Caco-2 (cell line): ENCODE measurements around the gene IRGQ. TPM values are rescaled to one million over a fixed set of nuclear protein-coding genes. Genes with fewer than 3 reads are reported as not detected.
A peak's percentile ranks its signal among the peaks of the same experiment; 100 is the strongest.

Experiments used
- BruUV-seq: library from RNA; stranded (reverse); fragments of 400-500 nt; replicated peaks from 2 replicates; lab custom pipeline; 2021; lab: Mats Ljungman, UMichigan
- CTCF ChIA-PET: fragments of 300-600 bp; sonication (Branson Sonifier 250); formaldehyde crosslinking; loops from one replicate; lab custom pipeline; 2022; ENCODE audit warnings: antibody characterized with exemption; lab: Charles Lee
- POLR2A ChIA-PET: fragments of 300-600 bp; sonication (Branson Sonifier 250); formaldehyde crosslinking; loops from one replicate; lab custom pipeline; 2022; ENCODE audit warnings: antibody characterized with exemption; lab: Charles Lee
- DNase-seq, 2 experiments: peaks; one replicate each; pipeline versions ENCODE4 v3.0.0 to v3.0.0-alpha.2; 2020 to 2022
- H3K27me3 ChIP-seq: replicated peaks from 2 replicates; pipeline ENCODE4 v1.6.0; 2011; ENCODE audit warnings: low read length; ENCODE audit not compliant: control insufficient read depth, insufficient read depth
- H3K36me3 ChIP-seq: 2 replicates; pipeline ENCODE4 v1.5.1; 2011; ENCODE audit warnings: low read length; ENCODE audit not compliant: control insufficient read depth, insufficient read depth
- H3K4me1 ChIP-seq: fragments of 250-450 bp; sonication (Bioruptor Pico); 2 replicates; pipeline ENCODE4 v1.5.1; 2020; ENCODE audit warnings: mild to moderate bottlenecking
- H3K4me3 ChIP-seq: 2 replicates; pipeline ENCODE4 v1.5.1; 2011; ENCODE audit warnings: low read depth, mild to moderate bottlenecking, control low read depth, low read length
- H3K9me3 ChIP-seq: fragments of 250-450 bp; sonication (Bioruptor Pico); 2 replicates; pipeline ENCODE4 v1.5.1; 2020; ENCODE audit warnings: mild to moderate bottlenecking, moderate library complexity
- H3K27ac Mint-ChIP-seq: one replicate; pipeline ENCODE4 v1.8.0; 2022; ENCODE audit warnings: mixed read lengths; ENCODE audit not compliant: unreplicated experiment
- H3K27me3 Mint-ChIP-seq: one replicate; pipeline ENCODE4 v1.8.0; 2022; ENCODE audit warnings: mixed read lengths; ENCODE audit not compliant: insufficient read depth, unreplicated experiment
- H3K36me3 Mint-ChIP-seq: one replicate; pipeline ENCODE4 v1.8.0; 2022; ENCODE audit warnings: mild to moderate bottlenecking, mixed read lengths; ENCODE audit not compliant: insufficient read depth, unreplicated experiment
- H3K4me1 Mint-ChIP-seq: one replicate; pipeline ENCODE4 v1.8.0; 2022; ENCODE audit warnings: low read depth, mixed read lengths; ENCODE audit not compliant: unreplicated experiment
- H3K4me3 Mint-ChIP-seq: one replicate; pipeline ENCODE4 v1.8.0; 2022; ENCODE audit warnings: mild to moderate bottlenecking, moderate library complexity, mixed read lengths; ENCODE audit not compliant: unreplicated experiment
- H3K9me3 Mint-ChIP-seq: one replicate; pipeline ENCODE4 v1.8.0; 2022; ENCODE audit warnings: mixed read lengths; ENCODE audit not compliant: unreplicated experiment
- intact Hi-C: fragments of 100-400 bp; cut with micrococcal nuclease; formaldehyde crosslinking; loops from one replicate; pipeline ENCODE4 v1.10.0; 2022; ENCODE audit not compliant: unreplicated experiment
- total RNA-seq: library from RNA; stranded (reverse); gene quantifications from 2 replicates; pipeline ENCODE4 v1.2.3, GENCODE V29; 2022
- TF ChIP-seq, protein P1 (sequence below), 2 experiments: fragments of 200-600 bp in 1 of 2; IDR thresholded peaks; 1 replicate in 1 of 2; 2 replicates in 1 of 2; pipeline versions ENCODE4 v1.5.1 to v1.8.0; 2011 to 2022; ENCODE audit warnings: antibody characterized with exemption in 1 of 2, control low read depth in 1 of 2, inconsistent platforms in 1 of 2, low read depth in 1 of 2, low read length in 1 of 2, mild to moderate bottlenecking in 1 of 2, moderate library complexity in 1 of 2; ENCODE audit not compliant: insufficient read depth in 1 of 2, severe bottlenecking in 1 of 2, unreplicated experiment in 1 of 2

The IRGQ gene
- total RNA-seq, 1 experiment from 2014 or later, result 27.7 TPM

DNA sequence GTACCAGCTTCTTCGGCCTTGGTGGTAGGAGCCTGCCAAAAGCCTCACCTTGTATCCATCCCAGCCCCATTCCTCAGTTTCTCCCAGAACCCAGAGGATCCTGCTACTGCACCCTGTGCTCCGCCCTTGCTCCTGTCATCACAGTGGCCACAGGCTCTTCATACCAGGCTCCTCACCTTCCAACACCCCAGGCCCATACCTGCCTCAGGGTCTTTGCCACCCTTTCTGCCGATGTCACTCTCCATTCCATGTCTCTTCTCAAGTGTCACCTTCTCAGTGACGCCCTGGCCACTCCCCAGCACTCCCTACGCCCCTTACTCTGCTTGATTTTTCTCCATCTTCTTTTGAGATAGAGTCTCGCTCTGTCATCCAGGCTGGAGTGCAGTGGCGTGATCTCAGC, 13.9 kb upstream of the IRGQ start:
- Mint-ChIP-seq H3K9me3 (no peaks in the 10 kb centered on the region), H3K4me1 (peaks cover 10% of the 10 kb centered on the region), H3K27ac (no peak overlapping the region), H3K27me3 (no peaks in the 10 kb centered on the region), H3K36me3 (peaks cover 43% of the 10 kb centered on the region), H3K4me3 (no peak overlapping the region)
- no peaks in the 10 kb centered on the region for H3K9me3 ChIP-seq
- intact Hi-C loops, result no loop called here
- no peak for DNase-seq
- H3K27me3 ChIP-seq, result no peaks in the 10 kb centered on the region
- TF ChIP-seq, protein P1, sequence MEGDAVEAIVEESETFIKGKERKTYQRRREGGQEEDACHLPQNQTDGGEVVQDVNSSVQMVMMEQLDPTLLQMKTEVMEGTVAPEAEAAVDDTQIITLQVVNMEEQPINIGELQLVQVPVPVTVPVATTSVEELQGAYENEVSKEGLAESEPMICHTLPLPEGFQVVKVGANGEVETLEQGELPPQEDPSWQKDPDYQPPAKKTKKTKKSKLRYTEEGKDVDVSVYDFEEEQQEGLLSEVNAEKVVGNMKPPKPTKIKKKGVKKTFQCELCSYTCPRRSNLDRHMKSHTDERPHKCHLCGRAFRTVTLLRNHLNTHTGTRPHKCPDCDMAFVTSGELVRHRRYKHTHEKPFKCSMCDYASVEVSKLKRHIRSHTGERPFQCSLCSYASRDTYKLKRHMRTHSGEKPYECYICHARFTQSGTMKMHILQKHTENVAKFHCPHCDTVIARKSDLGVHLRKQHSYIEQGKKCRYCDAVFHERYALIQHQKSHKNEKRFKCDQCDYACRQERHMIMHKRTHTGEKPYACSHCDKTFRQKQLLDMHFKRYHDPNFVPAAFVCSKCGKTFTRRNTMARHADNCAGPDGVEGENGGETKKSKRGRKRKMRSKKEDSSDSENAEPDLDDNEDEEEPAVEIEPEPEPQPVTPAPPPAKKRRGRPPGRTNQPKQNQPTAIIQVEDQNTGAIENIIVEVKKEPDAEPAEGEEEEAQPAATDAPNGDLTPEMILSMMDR (IDR thresholded peaks at IDR 0.05; ENCODE audit: insufficient read depth in 1 of 2, low read depth in 1 of 2, low read length in 1 of 2, severe bottlenecking in 1 of 2, unreplicated experiment in 1 of 2), result no peak
- no peaks in the 10 kb centered on the region for H3K4me1 ChIP-seq
- no TSS peak for BruUV-seq
- POLR2A ChIA-PET, result no interaction called here
- CTCF ChIA-PET, result no interaction called here
- no peak overlapping the region for H3K4me3 ChIP-seq
- H3K36me3 ChIP-seq, result peaks cover 1% of the 10 kb centered on the region; the same call in 1 of the 2 replicates

DNA sequence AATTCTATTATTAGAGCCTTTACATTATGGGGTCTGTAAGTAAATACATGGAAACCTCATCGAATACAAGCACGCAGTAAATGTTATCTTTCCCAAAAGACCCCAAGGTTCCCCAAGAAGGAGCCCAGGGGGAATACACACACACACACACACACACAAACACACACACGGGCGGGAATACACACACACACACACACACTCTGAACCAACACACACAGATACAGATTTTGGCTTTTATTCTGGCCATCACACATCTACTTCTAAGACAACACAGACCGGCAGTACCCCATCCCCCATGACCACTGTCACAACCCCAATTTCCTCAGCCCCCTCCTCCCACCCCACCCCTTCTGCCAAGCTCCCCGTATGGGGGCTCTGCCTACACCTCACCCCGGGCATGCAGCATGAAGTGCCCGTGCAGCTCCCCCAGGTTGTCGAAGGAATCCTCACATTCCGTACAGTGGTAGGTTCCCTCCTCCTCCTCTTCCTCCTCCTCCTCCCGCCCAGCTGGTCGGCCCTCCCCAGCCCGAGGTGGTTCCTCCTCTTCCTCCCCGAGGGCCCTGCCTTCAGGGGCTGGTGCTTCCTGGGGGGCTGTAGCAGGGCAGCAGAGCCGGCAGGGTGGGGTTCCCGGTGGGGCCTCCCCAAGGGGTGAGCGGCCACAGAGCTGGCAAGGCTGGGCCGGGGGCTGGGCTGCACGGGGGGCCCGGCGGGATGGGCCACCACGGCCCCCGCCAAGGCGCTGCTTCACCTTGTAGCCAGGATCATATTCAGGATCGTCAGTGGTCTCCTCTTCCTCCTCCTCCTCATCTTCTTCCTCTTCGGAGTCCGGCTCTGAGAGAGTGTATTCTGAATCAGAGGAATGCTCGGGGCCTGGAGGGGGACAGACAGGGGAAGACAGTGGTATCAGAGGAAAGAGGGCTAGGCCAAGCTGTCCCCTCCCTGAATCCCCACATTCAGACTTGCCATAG, 11.6 kb upstream of the IRGQ start:
- H3K36me3 ChIP-seq, result no peaks in the 10 kb centered on the region
- H3K9me3 ChIP-seq, result no peaks in the 10 kb centered on the region
- intact Hi-C loops, result no loop called here
- H3K27me3 ChIP-seq, result no peaks in the 10 kb centered on the region
- peaks cover 10% of the 10 kb centered on the region for H3K4me1 Mint-ChIP-seq
- H3K27ac Mint-ChIP-seq, result no peak overlapping the region
- BruUV-seq, result TSS peak; percentile 69
- TF ChIP-seq, protein P1 (IDR thresholded peaks at IDR 0.05; ENCODE audit: insufficient read depth in 1 of 2, low read depth in 1 of 2, low read length in 1 of 2, severe bottlenecking in 1 of 2, unreplicated experiment in 1 of 2), result no peak
- no peaks in the 10 kb centered on the region for H3K27me3 Mint-ChIP-seq
- H3K4me1 ChIP-seq, result no peaks in the 10 kb centered on the region
- no peak overlapping the region for H3K4me3 Mint-ChIP-seq
- ChIA-PET CTCF (interaction anchor here (0.6 kb wide), 1 partner anchor 1722 kb away, joined by 3 read pairs; no protein-coding TSS in a partner anchor), POLR2A (no interaction called here)
- H3K4me3 ChIP-seq, result no peak overlapping the region
- no peaks in the 10 kb centered on the region for H3K9me3 Mint-ChIP-seq
- no peak for DNase-seq
- H3K36me3 Mint-ChIP-seq, result peaks cover 45% of the 10 kb centered on the region

DNA sequence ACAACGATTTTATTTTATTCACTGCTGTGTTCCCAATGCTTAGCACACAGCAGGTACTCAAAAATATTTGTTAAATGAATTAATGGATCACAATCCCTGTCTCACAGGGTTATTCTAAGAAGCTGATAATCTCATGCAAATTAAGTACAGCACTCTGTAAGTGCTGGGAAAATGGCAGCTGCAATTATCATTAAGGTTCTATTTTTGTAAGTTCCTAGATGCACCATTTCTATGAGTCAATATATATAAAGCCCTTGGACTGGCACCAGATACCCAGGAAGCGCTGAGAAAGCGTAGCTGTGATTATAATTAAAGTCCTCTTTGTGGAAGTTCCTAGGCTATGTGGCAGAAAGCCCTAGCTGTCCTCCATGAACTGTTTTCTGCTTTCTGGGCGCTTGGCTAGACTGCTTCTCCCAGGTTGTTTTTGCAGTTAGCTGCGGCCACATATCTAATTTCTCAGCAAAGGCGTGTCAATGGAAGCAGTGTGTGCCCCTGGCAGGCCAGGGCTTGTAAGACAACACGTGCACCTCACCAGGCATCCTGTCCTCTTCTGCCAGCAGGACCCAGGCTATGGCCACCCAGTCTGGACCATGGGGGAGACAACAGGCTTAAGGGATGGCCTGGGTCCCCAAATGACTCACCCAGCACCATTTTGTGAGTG, 10.8 kb upstream of the IRGQ start:
- intact Hi-C loops, result no loop called here
- Mint-ChIP-seq H3K36me3 (peaks cover 37% of the 10 kb centered on the region), H3K27me3 (no peaks in the 10 kb centered on the region), H3K27ac (no peak overlapping the region), H3K4me1 (peaks cover 10% of the 10 kb centered on the region), H3K4me3 (no peak overlapping the region), H3K9me3 (no peaks in the 10 kb centered on the region)
- TF ChIP-seq, protein P1 (IDR thresholded peaks at IDR 0.05; ENCODE audit: insufficient read depth in 1 of 2, low read depth in 1 of 2, low read length in 1 of 2, severe bottlenecking in 1 of 2, unreplicated experiment in 1 of 2), result no peak
- no TSS peak for BruUV-seq
- no peak for DNase-seq
- Histone ChIP-seq H3K4me3 (no peak overlapping the region), H3K9me3 (no peaks in the 10 kb centered on the region), H3K36me3 (no peaks in the 10 kb centered on the region), H3K4me1 (no peaks in the 10 kb centered on the region), H3K27me3 (no peaks in the 10 kb centered on the region)
- ChIA-PET CTCF (no interaction called here), POLR2A (no interaction called here)
